Transverse colon (tissue), 4 donors: ENCODE results near the gene ARPC1B.

ENCODE experiments used
- POLR2AphosphoS5 ChIP-seq, 3 donors: sonication (generic); formaldehyde crosslinking; IDR thresholded peaks; one replicate each; pipeline ENCODE4 v1.6.1; 2016; ENCODE audit warnings: antibody characterized with exemption in 3 of 3
- TF ChIP-seq, protein P1 (sequence below), 5 experiments: fragments of 200-600 bp in 3 of 5; fragments of 450-650 bp in 2 of 5; sonication (generic) in 3 of 5; IDR thresholded peaks; 1 replicate in 2 of 5; 2 replicates in 3 of 5; pipeline ENCODE4 v1.5.1; 2016 to 2017; ENCODE audit warnings: antibody characterized with exemption in 5 of 5, inconsistent platforms in 3 of 5, mild to moderate bottlenecking in 2 of 5, moderate library complexity in 1 of 5

GRCh38 chr7:99440195-99440594, 65.7 kb downstream of the ARPC1B start:
- TF ChIP-seq, protein P1, sequence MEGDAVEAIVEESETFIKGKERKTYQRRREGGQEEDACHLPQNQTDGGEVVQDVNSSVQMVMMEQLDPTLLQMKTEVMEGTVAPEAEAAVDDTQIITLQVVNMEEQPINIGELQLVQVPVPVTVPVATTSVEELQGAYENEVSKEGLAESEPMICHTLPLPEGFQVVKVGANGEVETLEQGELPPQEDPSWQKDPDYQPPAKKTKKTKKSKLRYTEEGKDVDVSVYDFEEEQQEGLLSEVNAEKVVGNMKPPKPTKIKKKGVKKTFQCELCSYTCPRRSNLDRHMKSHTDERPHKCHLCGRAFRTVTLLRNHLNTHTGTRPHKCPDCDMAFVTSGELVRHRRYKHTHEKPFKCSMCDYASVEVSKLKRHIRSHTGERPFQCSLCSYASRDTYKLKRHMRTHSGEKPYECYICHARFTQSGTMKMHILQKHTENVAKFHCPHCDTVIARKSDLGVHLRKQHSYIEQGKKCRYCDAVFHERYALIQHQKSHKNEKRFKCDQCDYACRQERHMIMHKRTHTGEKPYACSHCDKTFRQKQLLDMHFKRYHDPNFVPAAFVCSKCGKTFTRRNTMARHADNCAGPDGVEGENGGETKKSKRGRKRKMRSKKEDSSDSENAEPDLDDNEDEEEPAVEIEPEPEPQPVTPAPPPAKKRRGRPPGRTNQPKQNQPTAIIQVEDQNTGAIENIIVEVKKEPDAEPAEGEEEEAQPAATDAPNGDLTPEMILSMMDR (IDR thresholded peaks at IDR 0.05): no peak
- TF ChIP-seq POLR2AphosphoS5 (IDR thresholded peaks at IDR 0.05): no peak
